WTC11 (cell line): ENCODE results near the gene LCLAT1. TPM values are rescaled to one million over a fixed set of nuclear protein-coding genes. Genes with fewer than 3 reads are reported as not detected.

Source experiments
- ATAC-seq: fragments of 200-7000 bp; cut with Tn5 transposase; 2 replicates; pipeline ENCODE4 v1.10.0; 2021; ENCODE audit warnings: mild to moderate bottlenecking, moderate library complexity
- CTCF ChIA-PET: fragments of 300-600 bp; sonication (Branson Sonifier 250); formaldehyde crosslinking; loops from one replicate; lab custom pipeline; 2021; ENCODE audit warnings: antibody characterized with exemption; lab: Charles Lee
- POLR2A ChIA-PET: fragments of 350-600 bp; sonication (Branson Sonifier 250); formaldehyde crosslinking; loops from one replicate; lab custom pipeline; 2021; ENCODE audit warnings: antibody characterized with exemption; lab: Charles Lee
- DNase-seq: peaks from one replicate; pipeline ENCODE4 v3.0.0; 2021; ENCODE audit warnings: low spot score
- H3K27ac Mint-ChIP-seq: 2 replicates; pipeline ENCODE4 v1.8.0; 2021; ENCODE audit warnings: mixed read lengths
- H3K27me3 Mint-ChIP-seq: 2 replicates; pipeline ENCODE4 v1.8.0; 2021; ENCODE audit warnings: low read depth, mild to moderate bottlenecking, moderate library complexity, mixed read lengths
- H3K36me3 Mint-ChIP-seq: 2 replicates; pipeline ENCODE4 v1.8.0; 2021; ENCODE audit warnings: mixed read lengths
- H3K4me1 Mint-ChIP-seq: 2 replicates; pipeline ENCODE4 v1.8.0; 2022; ENCODE audit warnings: mixed read lengths
- H3K4me3 Mint-ChIP-seq: 2 replicates; pipeline ENCODE4 v1.8.0; 2021; ENCODE audit warnings: mild to moderate bottlenecking, moderate library complexity, mixed read lengths
- H3K9me3 Mint-ChIP-seq: 2 replicates; pipeline ENCODE4 v1.8.0; 2021; ENCODE audit warnings: mixed read lengths
- CBFB ChIP-seq: sonication (generic); formaldehyde crosslinking; IDR thresholded peaks from 2 replicates; pipeline ENCODE4 v1.8.1; 2022; ENCODE audit warnings: mild to moderate bottlenecking, low read depth, missing genetic modification reagents
- ESRRA ChIP-seq: sonication (generic); formaldehyde crosslinking; IDR thresholded peaks from 2 replicates; pipeline ENCODE4 v1.8.1; 2022; ENCODE audit warnings: mild to moderate bottlenecking, missing genetic modification reagents, borderline replicate concordance
- ETV6 ChIP-seq: sonication (generic); formaldehyde crosslinking; IDR thresholded peaks from 2 replicates; pipeline ENCODE4 v1.8.1; 2022; ENCODE audit warnings: mild to moderate bottlenecking, missing genetic modification reagents
- FOXP1 ChIP-seq: sonication (generic); formaldehyde crosslinking; IDR thresholded peaks from 2 replicates; pipeline ENCODE4 v1.8.0; 2022; ENCODE audit warnings: missing genetic modification reagents, mild to moderate bottlenecking, moderate library complexity, borderline replicate concordance
- GRHL2 ChIP-seq: fragments of 250-450 bp; sonication (Bioruptor Pico); IDR thresholded peaks from 2 replicates; pipeline ENCODE4 v1.8.0; 2022; ENCODE audit warnings: mild to moderate bottlenecking, moderate library complexity; ENCODE audit not compliant: insufficient replicate concordance, severe bottlenecking
- GTF2I ChIP-seq: fragments of 250-450 bp; sonication (Bioruptor Pico); conservative IDR thresholded peaks from 2 replicates; pipeline ENCODE4 v1.4.0; 2021; ENCODE audit warnings: mild to moderate bottlenecking
- IRF2 ChIP-seq: sonication (generic); formaldehyde crosslinking; IDR thresholded peaks from 2 replicates; pipeline ENCODE4 v1.8.0; 2022; ENCODE audit warnings: low read depth, missing genetic modification reagents, borderline replicate concordance
- NR3C1 ChIP-seq: sonication (generic); formaldehyde crosslinking; conservative IDR thresholded peaks from 2 replicates; pipeline ENCODE4 v1.8.1; 2023; ENCODE audit warnings: low read depth, mild to moderate bottlenecking, missing genetic modification reagents
- SP1 ChIP-seq: sonication (generic); formaldehyde crosslinking; conservative IDR thresholded peaks from 2 replicates; pipeline ENCODE4 v1.8.1; 2022; ENCODE audit warnings: missing genetic modification reagents
- TCF7 ChIP-seq: sonication (generic); formaldehyde crosslinking; IDR thresholded peaks from 2 replicates; pipeline ENCODE4 v1.8.0; 2022; ENCODE audit warnings: mild to moderate bottlenecking, low read depth, missing genetic modification reagents, moderate library complexity
- TEAD1 ChIP-seq: sonication (generic); formaldehyde crosslinking; IDR thresholded peaks from 2 replicates; pipeline ENCODE4 v1.8.0; 2022; ENCODE audit warnings: mild to moderate bottlenecking, missing genetic modification reagents
- ZNF121 ChIP-seq: sonication (generic); formaldehyde crosslinking; IDR thresholded peaks from 2 replicates; pipeline ENCODE4 v1.8.0; 2023; ENCODE audit warnings: missing genetic modification reagents
- ZNF317 ChIP-seq: sonication (generic); formaldehyde crosslinking; IDR thresholded peaks from 2 replicates; pipeline ENCODE4 v1.8.1; 2023; ENCODE audit warnings: low read depth, mild to moderate bottlenecking, moderate library complexity, missing genetic modification reagents, borderline replicate concordance
- total RNA-seq: library from RNA; stranded (reverse); gene quantifications from 3 replicates; pipeline ENCODE4 v1.2.3, GENCODE V29; 2021
- TF ChIP-seq, protein P1 (sequence below): sonication (generic); formaldehyde crosslinking; IDR thresholded peaks from 2 replicates; pipeline ENCODE4 v1.8.1; 2022; ENCODE audit warnings: missing genetic modification reagents, borderline replicate concordance
- TF ChIP-seq, protein P2 (sequence below): sonication (generic); formaldehyde crosslinking; IDR thresholded peaks from 2 replicates; pipeline ENCODE4 v1.8.1; 2023; ENCODE audit warnings: mild to moderate bottlenecking, missing genetic modification reagents, moderate library complexity
- TF ChIP-seq, protein P3 (sequence below): sonication (generic); formaldehyde crosslinking; IDR thresholded peaks from 2 replicates; pipeline ENCODE4 v1.8.1; 2023; ENCODE audit warnings: mild to moderate bottlenecking, missing genetic modification reagents
- TF ChIP-seq, protein P4 (sequence below): fragments of 250-450 bp; sonication (Bioruptor Pico); IDR thresholded peaks from 2 replicates; pipeline ENCODE4 v1.9.0; 2021; ENCODE audit warnings: mild to moderate bottlenecking
- TF ChIP-seq, protein P5 (sequence below): sonication (generic); formaldehyde crosslinking; IDR thresholded peaks from 2 replicates; pipeline ENCODE4 v1.8.0; 2022; ENCODE audit warnings: missing genetic modification reagents

Gene LCLAT1
- total RNA-seq, 1 experiment from 2014 or later = 22.3 TPM

DNA sequence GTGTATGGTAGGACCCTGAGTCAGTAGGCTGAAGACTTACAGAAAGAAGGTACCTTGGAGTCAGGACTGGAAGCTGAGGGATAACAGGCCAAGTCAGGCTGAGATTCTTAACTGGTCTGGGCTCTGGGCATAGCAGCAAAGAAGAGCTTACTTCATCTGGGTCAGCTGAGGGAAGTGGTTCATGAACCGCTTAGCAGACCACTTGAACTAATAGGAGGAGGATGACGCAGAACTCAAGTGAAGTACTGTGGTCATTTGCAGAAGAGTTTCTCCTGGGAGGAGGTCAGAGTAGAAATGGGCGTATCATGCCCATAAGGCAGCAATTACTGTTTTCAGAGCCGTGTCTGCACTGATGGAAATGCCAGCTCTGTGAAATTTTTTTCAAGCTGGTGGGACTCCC is 164.5 kb downstream of the LCLAT1 start:
- ATAC-seq = no peak
- ChIA-PET CTCF (interaction anchor here (0.8 to 1.4 kb wide), 6 partner anchors 76 to 447 kb away, joined by 3 to 4 read pairs (median 3); no protein-coding TSS in a partner anchor), POLR2A (no interaction called here)
- Mint-ChIP-seq H3K27me3 (no peaks in the 10 kb centered on the region; the same call in 1 of the 2 replicates), H3K4me1 (peaks cover 41% of the 10 kb centered on the region), H3K36me3 (no peaks in the 10 kb centered on the region; the same call in 1 of the 2 replicates), H3K4me3 (no peak overlapping the region), H3K27ac (no peak overlapping the region), H3K9me3 (no peaks in the 10 kb centered on the region)
- no peak for DNase-seq
- TF ChIP-seq, protein P1, sequence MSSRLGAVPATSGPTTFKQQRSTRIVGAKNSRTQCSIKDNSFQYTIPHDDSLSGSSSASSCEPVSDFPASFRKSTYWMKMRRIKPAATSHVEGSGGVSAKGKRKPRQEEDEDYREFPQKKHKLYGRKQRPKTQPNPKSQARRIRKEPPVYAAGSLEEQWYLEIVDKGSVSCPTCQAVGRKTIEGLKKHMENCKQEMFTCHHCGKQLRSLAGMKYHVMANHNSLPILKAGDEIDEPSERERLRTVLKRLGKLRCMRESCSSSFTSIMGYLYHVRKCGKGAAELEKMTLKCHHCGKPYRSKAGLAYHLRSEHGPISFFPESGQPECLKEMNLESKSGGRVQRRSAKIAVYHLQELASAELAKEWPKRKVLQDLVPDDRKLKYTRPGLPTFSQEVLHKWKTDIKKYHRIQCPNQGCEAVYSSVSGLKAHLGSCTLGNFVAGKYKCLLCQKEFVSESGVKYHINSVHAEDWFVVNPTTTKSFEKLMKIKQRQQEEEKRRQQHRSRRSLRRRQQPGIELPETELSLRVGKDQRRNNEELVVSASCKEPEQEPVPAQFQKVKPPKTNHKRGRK (CRISPR knock-in tag) = no peak
- TF ChIP-seq, protein P2, sequence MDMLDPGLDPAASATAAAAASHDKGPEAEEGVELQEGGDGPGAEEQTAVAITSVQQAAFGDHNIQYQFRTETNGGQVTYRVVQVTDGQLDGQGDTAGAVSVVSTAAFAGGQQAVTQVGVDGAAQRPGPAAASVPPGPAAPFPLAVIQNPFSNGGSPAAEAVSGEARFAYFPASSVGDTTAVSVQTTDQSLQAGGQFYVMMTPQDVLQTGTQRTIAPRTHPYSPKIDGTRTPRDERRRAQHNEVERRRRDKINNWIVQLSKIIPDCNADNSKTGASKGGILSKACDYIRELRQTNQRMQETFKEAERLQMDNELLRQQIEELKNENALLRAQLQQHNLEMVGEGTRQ (CRISPR knock-in tag) = no peak
- TF ChIP-seq, protein P3, sequence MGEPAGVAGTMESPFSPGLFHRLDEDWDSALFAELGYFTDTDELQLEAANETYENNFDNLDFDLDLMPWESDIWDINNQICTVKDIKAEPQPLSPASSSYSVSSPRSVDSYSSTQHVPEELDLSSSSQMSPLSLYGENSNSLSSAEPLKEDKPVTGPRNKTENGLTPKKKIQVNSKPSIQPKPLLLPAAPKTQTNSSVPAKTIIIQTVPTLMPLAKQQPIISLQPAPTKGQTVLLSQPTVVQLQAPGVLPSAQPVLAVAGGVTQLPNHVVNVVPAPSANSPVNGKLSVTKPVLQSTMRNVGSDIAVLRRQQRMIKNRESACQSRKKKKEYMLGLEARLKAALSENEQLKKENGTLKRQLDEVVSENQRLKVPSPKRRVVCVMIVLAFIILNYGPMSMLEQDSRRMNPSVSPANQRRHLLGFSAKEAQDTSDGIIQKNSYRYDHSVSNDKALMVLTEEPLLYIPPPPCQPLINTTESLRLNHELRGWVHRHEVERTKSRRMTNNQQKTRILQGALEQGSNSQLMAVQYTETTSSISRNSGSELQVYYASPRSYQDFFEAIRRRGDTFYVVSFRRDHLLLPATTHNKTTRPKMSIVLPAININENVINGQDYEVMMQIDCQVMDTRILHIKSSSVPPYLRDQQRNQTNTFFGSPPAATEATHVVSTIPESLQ = no peak
- TF ChIP-seq TCF7 (no peak), GRHL2 (CRISPR knock-in tag) (no peak), CBFB (CRISPR knock-in tag) (no peak), SP1 (no peak), ESRRA (no peak), GTF2I (CRISPR knock-in tag) (no peak), IRF2 (no peak), ETV6 (CRISPR knock-in tag) (no peak), TEAD1 (CRISPR knock-in tag) (no peak), ZNF317 (CRISPR knock-in tag) (no peak), NR3C1 (CRISPR knock-in tag) (no peak), ZNF121 (CRISPR knock-in tag) (no peak)
- TF ChIP-seq, protein P4, sequence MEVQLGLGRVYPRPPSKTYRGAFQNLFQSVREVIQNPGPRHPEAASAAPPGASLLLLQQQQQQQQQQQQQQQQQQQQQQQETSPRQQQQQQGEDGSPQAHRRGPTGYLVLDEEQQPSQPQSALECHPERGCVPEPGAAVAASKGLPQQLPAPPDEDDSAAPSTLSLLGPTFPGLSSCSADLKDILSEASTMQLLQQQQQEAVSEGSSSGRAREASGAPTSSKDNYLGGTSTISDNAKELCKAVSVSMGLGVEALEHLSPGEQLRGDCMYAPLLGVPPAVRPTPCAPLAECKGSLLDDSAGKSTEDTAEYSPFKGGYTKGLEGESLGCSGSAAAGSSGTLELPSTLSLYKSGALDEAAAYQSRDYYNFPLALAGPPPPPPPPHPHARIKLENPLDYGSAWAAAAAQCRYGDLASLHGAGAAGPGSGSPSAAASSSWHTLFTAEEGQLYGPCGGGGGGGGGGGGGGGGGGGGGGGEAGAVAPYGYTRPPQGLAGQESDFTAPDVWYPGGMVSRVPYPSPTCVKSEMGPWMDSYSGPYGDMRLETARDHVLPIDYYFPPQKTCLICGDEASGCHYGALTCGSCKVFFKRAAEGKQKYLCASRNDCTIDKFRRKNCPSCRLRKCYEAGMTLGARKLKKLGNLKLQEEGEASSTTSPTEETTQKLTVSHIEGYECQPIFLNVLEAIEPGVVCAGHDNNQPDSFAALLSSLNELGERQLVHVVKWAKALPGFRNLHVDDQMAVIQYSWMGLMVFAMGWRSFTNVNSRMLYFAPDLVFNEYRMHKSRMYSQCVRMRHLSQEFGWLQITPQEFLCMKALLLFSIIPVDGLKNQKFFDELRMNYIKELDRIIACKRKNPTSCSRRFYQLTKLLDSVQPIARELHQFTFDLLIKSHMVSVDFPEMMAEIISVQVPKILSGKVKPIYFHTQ (CRISPR knock-in tag) = no peak

DNA sequence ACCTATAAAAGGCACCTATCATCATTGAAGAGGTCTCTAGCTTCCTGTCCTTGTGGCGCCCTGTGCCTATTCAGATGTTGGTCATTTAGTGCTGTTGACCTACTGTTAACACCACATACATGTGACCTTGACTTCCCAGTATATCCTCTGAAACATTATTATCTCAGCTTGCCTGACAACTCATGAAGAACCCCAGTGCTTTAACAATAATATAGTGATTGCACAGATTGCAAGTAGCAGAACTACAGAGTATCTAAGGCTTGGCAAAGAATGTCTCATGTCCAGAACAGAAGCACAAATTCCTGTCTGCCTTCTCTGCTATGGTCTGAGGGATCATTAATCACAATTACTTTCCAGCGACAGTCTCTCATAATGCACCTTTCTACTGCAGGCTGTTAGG is 165.3 kb downstream of the LCLAT1 start:
- POLR2A ChIA-PET = no interaction called here
- TF ChIP-seq, protein P2 (CRISPR knock-in tag) = no peak
- TF ChIP-seq, protein P5, sequence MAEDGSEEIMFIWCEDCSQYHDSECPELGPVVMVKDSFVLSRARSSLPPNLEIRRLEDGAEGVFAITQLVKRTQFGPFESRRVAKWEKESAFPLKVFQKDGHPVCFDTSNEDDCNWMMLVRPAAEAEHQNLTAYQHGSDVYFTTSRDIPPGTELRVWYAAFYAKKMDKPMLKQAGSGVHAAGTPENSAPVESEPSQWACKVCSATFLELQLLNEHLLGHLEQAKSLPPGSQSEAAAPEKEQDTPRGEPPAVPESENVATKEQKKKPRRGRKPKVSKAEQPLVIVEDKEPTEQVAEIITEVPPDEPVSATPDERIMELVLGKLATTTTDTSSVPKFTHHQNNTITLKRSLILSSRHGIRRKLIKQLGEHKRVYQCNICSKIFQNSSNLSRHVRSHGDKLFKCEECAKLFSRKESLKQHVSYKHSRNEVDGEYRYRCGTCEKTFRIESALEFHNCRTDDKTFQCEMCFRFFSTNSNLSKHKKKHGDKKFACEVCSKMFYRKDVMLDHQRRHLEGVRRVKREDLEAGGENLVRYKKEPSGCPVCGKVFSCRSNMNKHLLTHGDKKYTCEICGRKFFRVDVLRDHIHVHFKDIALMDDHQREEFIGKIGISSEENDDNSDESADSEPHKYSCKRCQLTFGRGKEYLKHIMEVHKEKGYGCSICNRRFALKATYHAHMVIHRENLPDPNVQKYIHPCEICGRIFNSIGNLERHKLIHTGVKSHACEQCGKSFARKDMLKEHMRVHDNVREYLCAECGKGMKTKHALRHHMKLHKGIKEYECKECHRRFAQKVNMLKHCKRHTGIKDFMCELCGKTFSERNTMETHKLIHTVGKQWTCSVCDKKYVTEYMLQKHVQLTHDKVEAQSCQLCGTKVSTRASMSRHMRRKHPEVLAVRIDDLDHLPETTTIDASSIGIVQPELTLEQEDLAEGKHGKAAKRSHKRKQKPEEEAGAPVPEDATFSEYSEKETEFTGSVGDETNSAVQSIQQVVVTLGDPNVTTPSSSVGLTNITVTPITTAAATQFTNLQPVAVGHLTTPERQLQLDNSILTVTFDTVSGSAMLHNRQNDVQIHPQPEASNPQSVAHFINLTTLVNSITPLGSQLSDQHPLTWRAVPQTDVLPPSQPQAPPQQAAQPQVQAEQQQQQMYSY (CRISPR knock-in tag) = no peak
- no peak for TF ChIP-seq FOXP1 (CRISPR knock-in tag)

More for the DNA sequence above, 165.3 kb downstream of the LCLAT1 start:
- Mint-ChIP-seq H3K27ac (no peak overlapping the region), H3K27me3 (no peaks in the 10 kb centered on the region; the same call in 1 of the 2 replicates), H3K4me3 (no peak overlapping the region), H3K36me3 (no peaks in the 10 kb centered on the region), H3K4me1 (peaks cover 41% of the 10 kb centered on the region), H3K9me3 (no peaks in the 10 kb centered on the region)
- DNase-seq (no peak), ATAC-seq (no peak)
- CTCF ChIA-PET = interaction anchor here (0.9 to 1.3 kb wide), 3 partner anchors 81 to 373 kb away, joined by 3 to 4 read pairs (median 3); no protein-coding TSS in a partner anchor
